ENCODE data around the gene RANGAP1. TPM values are rescaled to one million over a fixed set of nuclear protein-coding genes. Genes with fewer than 3 reads are reported as not detected.
A peak's percentile ranks its signal among the peaks of the same experiment; 100 is the strongest.

RANGAP1 gene
- total RNA-seq, 4 donors from 2014 or later: 31.4 to 75.2 (median 52.1) TPM

DNA sequence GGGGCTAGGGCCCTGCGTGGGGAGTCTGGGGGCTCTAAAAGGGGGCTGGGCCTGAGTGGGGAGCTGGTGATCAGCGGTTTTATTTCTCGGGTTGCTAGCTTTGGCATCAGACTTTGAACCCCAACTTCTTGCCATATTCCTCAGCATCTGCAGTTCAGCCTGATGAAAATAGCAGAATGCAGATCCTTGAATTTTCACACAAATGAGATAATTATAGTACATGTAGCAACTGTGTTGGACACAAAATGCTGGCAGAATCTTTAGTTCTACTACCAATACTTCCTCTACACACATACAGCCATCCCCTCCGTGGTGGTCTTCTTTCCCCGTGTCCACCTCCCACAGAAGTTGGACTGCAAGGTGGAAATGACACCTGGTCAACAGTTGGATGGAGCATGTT, 16.8 kb upstream of the RANGAP1 start:
- Histone ChIP-seq H3K36me3 (no peaks in the 10 kb centered on the region), H3K9me3 (no peaks in the 10 kb centered on the region), H3K27ac (peak overlapping the region; percentile 83 to 92 (median 88)), H3K4me3 (peak overlapping the region; percentile 85 to 95 (median 90)), H3K27me3 (no peaks in the 10 kb centered on the region), H3K4me1 (peaks cover 27 to 34% of the 10 kb centered on the region in 2 donors)
- DNase-seq (no peak), ATAC-seq (no peak)
- intact Hi-C loops (cut with DNase I; ENCODE audit: low total_unique reads) (loop anchor here (5.0 to 10.0 kb wide), 2 partner anchors 64 to 142 kb away; partner anchors contain the start of gene TOB2), in situ Hi-C loops (cut with MboI; ENCODE audit: low sequenced_read_pairs in 4 of 4) (loop anchor here in 1 of 4 donors (10.0 kb wide), 1 partner anchor 98 kb away; the partner anchor contains the start of gene L3MBTL2)
- no peak for TF ChIP-seq POLR2A (IDR thresholded peaks at IDR 0.05)
- TF ChIP-seq, protein P1, sequence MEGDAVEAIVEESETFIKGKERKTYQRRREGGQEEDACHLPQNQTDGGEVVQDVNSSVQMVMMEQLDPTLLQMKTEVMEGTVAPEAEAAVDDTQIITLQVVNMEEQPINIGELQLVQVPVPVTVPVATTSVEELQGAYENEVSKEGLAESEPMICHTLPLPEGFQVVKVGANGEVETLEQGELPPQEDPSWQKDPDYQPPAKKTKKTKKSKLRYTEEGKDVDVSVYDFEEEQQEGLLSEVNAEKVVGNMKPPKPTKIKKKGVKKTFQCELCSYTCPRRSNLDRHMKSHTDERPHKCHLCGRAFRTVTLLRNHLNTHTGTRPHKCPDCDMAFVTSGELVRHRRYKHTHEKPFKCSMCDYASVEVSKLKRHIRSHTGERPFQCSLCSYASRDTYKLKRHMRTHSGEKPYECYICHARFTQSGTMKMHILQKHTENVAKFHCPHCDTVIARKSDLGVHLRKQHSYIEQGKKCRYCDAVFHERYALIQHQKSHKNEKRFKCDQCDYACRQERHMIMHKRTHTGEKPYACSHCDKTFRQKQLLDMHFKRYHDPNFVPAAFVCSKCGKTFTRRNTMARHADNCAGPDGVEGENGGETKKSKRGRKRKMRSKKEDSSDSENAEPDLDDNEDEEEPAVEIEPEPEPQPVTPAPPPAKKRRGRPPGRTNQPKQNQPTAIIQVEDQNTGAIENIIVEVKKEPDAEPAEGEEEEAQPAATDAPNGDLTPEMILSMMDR (IDR thresholded peaks at IDR 0.05 in 4 of 5, conservative IDR thresholded peaks at IDR 0.05 in 1 of 5): no peak

DNA sequence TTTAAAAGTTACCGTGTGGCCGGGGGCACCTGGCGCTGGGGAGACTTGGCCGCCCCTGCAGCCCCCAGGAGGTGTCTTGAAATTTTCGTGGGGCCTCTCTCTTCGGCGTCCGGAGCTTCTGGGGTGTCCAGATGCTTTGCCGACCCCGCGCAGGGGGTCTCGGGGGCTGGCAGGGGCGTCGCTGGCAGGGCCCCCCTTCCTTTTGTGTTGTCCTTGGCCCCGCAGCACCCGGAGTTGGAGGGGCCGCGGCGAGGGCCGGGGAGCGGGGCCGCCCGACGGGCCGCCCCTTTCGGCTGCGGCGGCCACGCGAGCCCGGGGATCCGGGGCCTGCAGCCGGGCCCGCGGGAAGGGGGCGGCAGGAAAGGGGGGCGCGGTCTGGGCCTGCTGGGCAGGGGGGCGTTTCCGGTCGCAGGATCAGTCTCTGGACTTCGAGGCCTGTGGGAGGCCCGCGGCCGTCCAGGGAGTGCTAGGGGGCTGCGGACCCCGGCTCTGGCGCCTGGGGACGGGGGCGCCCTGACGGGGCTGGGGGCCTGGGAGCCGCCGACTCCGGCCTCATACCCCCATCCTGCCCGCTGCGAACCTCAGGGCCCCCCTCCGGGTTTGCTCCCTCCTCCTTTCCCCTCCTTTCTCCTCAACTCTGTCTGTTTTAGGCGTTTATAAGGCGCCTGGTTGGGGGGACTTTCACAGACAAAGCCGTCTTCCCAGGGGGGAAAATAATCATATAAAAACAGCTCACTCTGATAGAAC, 16.2 kb upstream of the RANGAP1 start:
- no peak for TF ChIP-seq POLR2A (IDR thresholded peaks at IDR 0.05)
- TF ChIP-seq, protein P1 (IDR thresholded peaks at IDR 0.05 in 4 of 5, conservative IDR thresholded peaks at IDR 0.05 in 1 of 5): no peak
- peak overlapping the region; percentile 85 to 95 (median 90) for H3K4me3 ChIP-seq
- no peaks in the 10 kb centered on the region for H3K27me3 ChIP-seq
- H3K4me1 ChIP-seq: peaks cover 21 to 28% of the 10 kb centered on the region in 2 donors
- no peaks in the 10 kb centered on the region for H3K36me3 ChIP-seq
- H3K9me3 ChIP-seq: no peaks in the 10 kb centered on the region
- intact Hi-C loops (cut with DNase I; ENCODE audit: low total_unique reads): loop anchor here (5.0 to 10.0 kb wide), 2 partner anchors 65 to 143 kb away; partner anchors contain the start of gene TOB2
- peak overlapping the region; percentile 83 to 92 (median 88) for H3K27ac ChIP-seq
- in situ Hi-C loops (cut with MboI; ENCODE audit: low sequenced_read_pairs in 4 of 4): loop anchor here in 1 of 4 donors (10.0 kb wide), 1 partner anchor 97 kb away; the partner anchor contains the start of gene L3MBTL2
- DNase-seq: no peak
- peak in 1 of 2 donors; percentile 9 for ATAC-seq

DNA sequence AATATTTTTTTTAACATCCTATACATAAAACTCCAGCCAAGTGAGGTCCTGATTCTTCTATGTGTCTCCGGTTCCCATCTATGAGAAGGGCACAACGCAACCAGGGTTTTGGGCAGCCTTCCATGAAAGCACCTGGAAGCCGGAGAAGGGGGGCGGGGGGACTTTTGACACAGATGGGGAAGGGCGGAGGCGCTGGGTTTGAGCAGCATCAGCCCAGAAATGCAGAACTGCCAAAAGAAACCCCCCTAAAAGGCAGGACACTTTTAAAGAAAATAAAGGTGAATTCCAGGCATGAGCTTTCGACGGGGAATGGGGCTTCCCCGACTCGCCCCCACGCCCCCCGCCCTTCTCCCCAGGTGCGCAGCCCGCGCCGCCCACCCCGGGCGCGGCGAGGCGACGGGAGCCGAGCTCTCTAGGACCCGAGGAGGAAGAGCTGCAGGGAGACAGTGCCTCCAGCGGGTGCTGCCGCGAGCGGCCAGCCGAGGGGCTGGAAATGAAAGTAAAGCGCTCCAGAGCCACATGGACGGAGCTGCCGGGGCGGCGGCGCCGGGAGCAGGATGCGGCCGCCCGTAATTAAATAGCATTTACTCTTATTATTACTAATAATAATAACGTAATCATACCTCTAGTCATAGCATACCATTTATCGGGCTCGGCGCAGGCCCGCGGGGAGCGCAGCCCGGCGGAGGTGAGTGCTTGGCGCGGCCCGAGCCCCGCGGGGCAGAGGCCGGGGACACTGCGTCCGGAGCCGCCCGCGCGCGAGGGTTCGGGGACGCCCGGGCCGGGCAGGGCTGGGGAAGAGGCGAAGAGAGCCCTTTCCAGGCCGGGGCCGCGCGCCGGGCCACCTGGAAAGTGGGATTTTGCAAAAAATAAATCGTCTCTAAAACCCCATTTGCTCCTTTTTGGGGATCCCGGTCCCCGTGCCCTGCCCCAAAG, 15.4 kb upstream of the RANGAP1 start, which contains the start of gene ZC3H7B:
TSS of gene ZC3H7B (plus strand) at position 441 of the 936 bp plus-strand sequence. CDS start 19,136 bp downstream, outside the sequence.
- Histone ChIP-seq H3K9me3 (no peaks in the 10 kb centered on the region), H3K4me1 (peaks cover 19 to 27% of the 10 kb centered on the region in 2 donors), H3K4me3 (peak within 1 kb of the TSS; percentile 85 to 95 (median 90)), H3K27ac (peak within 1 kb of the TSS; percentile 83 to 92 (median 88)), H3K36me3 (no peaks in the 10 kb centered on the region), H3K27me3 (no peaks in the 10 kb centered on the region)
- DNase-seq (peak; percentile 61 to 79), ATAC-seq (peak; percentile 94 to 96)
- TF ChIP-seq, protein P1 (IDR thresholded peaks at IDR 0.05 in 4 of 5, conservative IDR thresholded peaks at IDR 0.05 in 1 of 5): peak in 4 of 5 experiments; percentile 25 to 72 (median 58)
- TF ChIP-seq POLR2A (IDR thresholded peaks at IDR 0.05): peak; percentile 49 to 62
- intact Hi-C loops (cut with DNase I; ENCODE audit: low total_unique reads): loop anchor here (1.0 to 10.0 kb wide), 3 partner anchors 26 to 143 kb away; partner anchors contain the start of gene TOB2
- in situ Hi-C loops (cut with MboI; ENCODE audit: low sequenced_read_pairs in 4 of 4): loop anchor here in 1 of 4 donors (10.0 kb wide), 1 partner anchor 97 kb away; the partner anchor contains the start of gene L3MBTL2

DNA sequence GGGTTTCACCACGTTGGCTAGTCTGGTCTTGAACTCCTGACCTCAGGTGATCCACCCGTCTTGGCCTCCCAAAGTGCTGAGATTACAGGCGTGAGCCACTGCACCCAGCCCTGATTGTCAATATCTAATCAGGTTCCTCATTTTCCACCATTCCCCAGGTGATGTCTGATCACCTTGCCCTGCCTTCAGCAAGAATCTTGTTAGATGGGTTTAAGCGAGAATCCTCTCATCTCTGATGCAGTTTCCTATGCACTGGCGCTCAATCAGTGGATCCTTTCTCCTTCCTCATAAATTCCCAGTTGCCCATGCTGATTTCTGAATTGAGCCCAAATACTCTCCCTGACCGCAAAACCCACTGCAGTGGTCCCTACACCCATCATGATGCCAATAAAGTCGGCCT, 14.7 kb upstream of the RANGAP1 start:
- ATAC-seq (no peak), DNase-seq (no peak)
- intact Hi-C loops (cut with DNase I; ENCODE audit: low total_unique reads): loop anchor here (1.0 to 10.0 kb wide), 3 partner anchors 27 to 144 kb away; partner anchors contain the start of gene TOB2
- peaks cover 19 to 22% of the 10 kb centered on the region in 2 donors for H3K4me1 ChIP-seq
- H3K9me3 ChIP-seq: no peaks in the 10 kb centered on the region
- H3K27ac ChIP-seq: peak overlapping the region; percentile 83 to 92 (median 88)
- no peak for TF ChIP-seq POLR2A (IDR thresholded peaks at IDR 0.05)
- TF ChIP-seq, protein P1 (IDR thresholded peaks at IDR 0.05 in 4 of 5, conservative IDR thresholded peaks at IDR 0.05 in 1 of 5): no peak
- H3K4me3 ChIP-seq: peak overlapping the region; percentile 85 to 95 (median 90)
- in situ Hi-C loops (cut with MboI; ENCODE audit: low sequenced_read_pairs in 4 of 4): loop anchor here in 1 of 4 donors (10.0 kb wide), 1 partner anchor 96 kb away; the partner anchor contains the start of gene L3MBTL2
- no peaks in the 10 kb centered on the region for H3K27me3 ChIP-seq
- no peaks in the 10 kb centered on the region for H3K36me3 ChIP-seq

Data from gastrocnemius medialis (tissue), 4 donors.